Activated CD8-positive, alpha-beta memory T cell treated with anti-CD3 and anti-CD28 coated beads, Interleukin-2, amount 50 U/mL, for 1 hour (primary cell): ENCODE measurements around the gene TTC7B.
"Not testable (repeated sequence)": the region's sequence is repeated elsewhere in the genome, so short reads cannot be mapped to it uniquely, and the experiment has no call there.

Source experiments
- DNase-seq: peaks from one replicate; pipeline ENCODE4 v3.0.0-alpha.2; 2020; ENCODE audit errors: extremely low read depth

TTC7B gene, protein sequence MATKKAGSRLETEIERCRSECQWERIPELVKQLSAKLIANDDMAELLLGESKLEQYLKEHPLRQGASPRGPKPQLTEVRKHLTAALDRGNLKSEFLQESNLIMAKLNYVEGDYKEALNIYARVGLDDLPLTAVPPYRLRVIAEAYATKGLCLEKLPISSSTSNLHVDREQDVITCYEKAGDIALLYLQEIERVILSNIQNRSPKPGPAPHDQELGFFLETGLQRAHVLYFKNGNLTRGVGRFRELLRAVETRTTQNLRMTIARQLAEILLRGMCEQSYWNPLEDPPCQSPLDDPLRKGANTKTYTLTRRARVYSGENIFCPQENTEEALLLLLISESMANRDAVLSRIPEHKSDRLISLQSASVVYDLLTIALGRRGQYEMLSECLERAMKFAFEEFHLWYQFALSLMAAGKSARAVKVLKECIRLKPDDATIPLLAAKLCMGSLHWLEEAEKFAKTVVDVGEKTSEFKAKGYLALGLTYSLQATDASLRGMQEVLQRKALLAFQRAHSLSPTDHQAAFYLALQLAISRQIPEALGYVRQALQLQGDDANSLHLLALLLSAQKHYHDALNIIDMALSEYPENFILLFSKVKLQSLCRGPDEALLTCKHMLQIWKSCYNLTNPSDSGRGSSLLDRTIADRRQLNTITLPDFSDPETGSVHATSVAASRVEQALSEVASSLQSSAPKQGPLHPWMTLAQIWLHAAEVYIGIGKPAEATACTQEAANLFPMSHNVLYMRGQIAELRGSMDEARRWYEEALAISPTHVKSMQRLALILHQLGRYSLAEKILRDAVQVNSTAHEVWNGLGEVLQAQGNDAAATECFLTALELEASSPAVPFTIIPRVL

GRCh38 chr14:90815822-90816662 lies at the start of gene TTC7B:
Gene TTC7B, minus strand, starts transcription at chr14:90816430. Its CDS starts 135 bp downstream, at chr14:90816295.
- DNase-seq, result no peak

- DNase-seq, result no peak
Observed at GRCh38 chr14:90864741-90865140, 48.5 kb upstream of the TTC7B start.

- DNase-seq, result no peak
Observed at GRCh38 chr14:90858511-90858910, 42.3 kb upstream of the TTC7B start.

GRCh38 chr14:90857866-90858265 lies 41.6 kb upstream of the TTC7B start:
- DNase-seq, result no peak

DNA sequence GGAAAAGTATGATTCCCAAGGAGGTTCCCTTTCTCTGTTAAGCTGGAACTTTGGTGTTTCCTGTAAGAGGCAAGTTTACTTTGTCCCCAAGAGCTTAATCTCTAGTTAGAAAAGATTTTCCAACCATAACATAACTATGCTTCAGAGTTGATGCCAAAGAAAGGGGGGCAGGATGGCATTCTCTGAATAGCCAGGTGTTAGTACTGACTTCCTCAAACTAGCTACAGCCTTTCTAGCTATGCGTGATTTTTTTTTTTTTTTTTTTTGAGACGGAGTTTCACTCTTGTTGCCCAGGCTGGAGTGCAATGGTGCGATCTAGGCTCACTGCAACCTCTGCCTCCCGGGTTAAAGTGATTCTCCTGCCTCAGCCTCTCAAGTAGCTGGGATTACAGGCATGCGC lies 39.9 kb upstream of the TTC7B start:
- not testable (repeated sequence) for DNase-seq

- no peak for DNase-seq
Observed at GRCh38 chr14:90853116-90853515, 36.9 kb upstream of the TTC7B start.

GRCh38 chr14:90851327-90852036 lies 35.3 kb upstream of the TTC7B start:
- DNase-seq, result no peak

- DNase-seq, result no peak
Observed at GRCh38 chr14:90850487-90850886, 34.3 kb upstream of the TTC7B start.

- no peak for DNase-seq
Observed at GRCh38 chr14:90849787-90850444, 33.7 kb upstream of the TTC7B start.

GRCh38 chr14:90848944-90849731 lies 32.9 kb upstream of the TTC7B start:
- no peak for DNase-seq

- no peak for DNase-seq
Observed at GRCh38 chr14:90846511-90846910, 30.3 kb upstream of the TTC7B start.

DNA sequence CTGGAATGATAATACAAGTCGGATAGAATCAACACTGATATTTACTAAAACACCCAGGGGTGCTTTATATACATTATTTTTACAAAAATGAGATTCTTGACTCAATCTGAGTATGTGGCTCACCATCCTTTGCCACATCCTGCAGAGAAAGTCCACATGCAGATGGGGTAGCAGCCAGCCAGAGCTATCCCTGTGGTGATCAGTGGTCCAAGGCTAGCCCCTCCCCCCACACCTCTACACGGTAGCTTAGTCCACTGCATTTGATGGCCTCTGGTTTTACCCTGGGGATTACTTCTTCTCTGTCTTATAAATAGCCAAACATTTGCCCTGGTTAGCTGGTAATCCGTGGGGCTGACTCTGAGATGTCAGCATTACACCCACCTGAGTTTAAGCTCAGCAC lies 28.1 kb upstream of the TTC7B start:
- DNase-seq, result no peak

DNA sequence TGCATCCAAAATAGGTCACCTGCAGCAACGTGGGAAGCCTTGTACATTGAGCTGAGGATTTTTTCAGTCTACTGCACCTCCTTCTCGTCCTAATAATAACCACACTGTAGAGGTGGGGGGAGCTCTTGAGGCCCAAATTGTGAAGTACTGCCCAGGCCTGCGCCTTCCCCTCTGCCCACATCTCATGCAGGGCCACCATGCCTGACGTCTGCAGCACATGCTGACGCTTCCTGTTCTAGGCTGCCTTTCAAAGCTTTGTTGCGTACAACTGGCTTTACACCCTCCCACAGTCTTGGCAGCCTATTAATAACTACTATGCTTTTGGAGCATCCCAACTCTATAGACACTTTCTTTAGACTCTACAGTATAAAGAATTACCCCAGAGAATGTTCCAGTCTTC lies 26.5 kb upstream of the TTC7B start:
- no peak for DNase-seq

GRCh38 chr14:90840667-90841066 lies 24.4 kb upstream of the TTC7B start:
- DNase-seq, result not testable (repeated sequence)

- no peak for DNase-seq
Observed at GRCh38 chr14:90839889-90840266, 23.6 kb upstream of the TTC7B start.

- no peak for DNase-seq
Observed at GRCh38 chr14:90839024-90839888, 23.0 kb upstream of the TTC7B start.

GRCh38 chr14:90838531-90838930 lies 22.3 kb upstream of the TTC7B start:
- DNase-seq, result not testable (repeated sequence)

DNA sequence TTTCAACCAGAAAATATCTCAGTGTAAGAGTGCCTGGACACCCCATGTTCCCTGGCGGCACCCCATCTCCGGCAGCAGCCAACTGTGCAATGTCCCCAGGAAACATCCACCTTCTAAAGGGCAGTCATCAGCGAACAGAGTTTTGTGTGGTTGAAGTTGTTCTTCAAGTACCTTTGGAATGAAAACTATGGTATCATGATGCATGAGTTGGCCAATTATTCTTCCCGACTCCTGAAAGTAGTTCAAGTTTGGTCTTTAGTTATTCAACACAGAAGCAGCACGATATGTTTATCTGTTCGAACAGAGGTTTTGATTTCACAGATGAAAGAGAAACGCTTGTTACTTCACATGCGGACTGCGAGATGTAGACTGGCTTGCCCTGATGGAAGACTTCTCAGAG lies 21.1 kb upstream of the TTC7B start:
- DNase-seq, result no peak

DNA sequence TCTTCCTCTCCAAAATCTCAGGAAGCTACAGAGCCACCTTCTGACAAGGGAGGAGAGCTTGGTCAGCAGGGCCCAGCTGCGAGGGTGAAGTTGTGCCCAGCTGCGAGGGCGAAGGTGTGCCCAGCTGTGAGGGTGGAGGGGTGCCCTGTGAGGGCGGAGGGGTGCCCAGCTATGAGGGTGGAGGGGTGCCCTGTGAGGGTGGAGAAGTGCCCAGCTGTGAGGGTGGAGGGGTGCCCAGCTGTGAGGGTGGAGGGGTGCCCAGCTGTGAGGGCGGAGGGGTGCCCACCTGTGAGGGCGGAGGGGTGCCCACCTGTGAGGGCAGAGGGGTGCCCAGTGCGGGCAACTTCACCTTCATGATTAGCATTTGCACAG lies 20.4 kb upstream of the TTC7B start:
- no peak for DNase-seq
